Measurements from ENCODE around the gene RNU6-1. TPM values are rescaled to one million over a fixed set of nuclear protein-coding genes. Genes with fewer than 3 reads are reported as not detected.

RNU6-1 gene
- total RNA-seq, 6 experiments from 2014 or later, result not detected

GRCh38 chr15:67850994-67851571 is 11.2 kb upstream of the RNU6-1 start:
- ATAC-seq (peak in 3 of 4 donors; percentile 59 to 90 (median 66)), DNase-seq (peak in 1 of 3 donors; percentile 43)
- WGBS (ENCODE audit: insufficient coverage, low coverage, low lambda C conversion rate, missing lambda C conversion rate), result 62% methylated on average over 3 of the region's 4 CpGs
- Histone ChIP-seq H3K4me3 (no peak overlapping the region), H3K27me3 (no peaks in the 10 kb centered on the region), H3K27ac (no peak overlapping the region), H3K4me1 (no peaks in the 10 kb centered on the region), H3K36me3 (no peaks in the 10 kb centered on the region), H3K9me3 (no peaks in the 10 kb centered on the region)
- intact Hi-C loops (cut with DNase I), result loop anchor here in 1 of 2 donors (10.0 kb wide), 1 partner anchor 304 kb away; no protein-coding TSS in a partner anchor
- TF ChIP-seq CTCF (IDR thresholded peaks at IDR 0.05) (no peak), POLR2A (IDR thresholded peaks at IDR 0.05) (no peak)

GRCh38 chr15:67850336-67850735 is 10.5 kb upstream of the RNU6-1 start:
- Histone ChIP-seq H3K27ac (no peak overlapping the region), H3K4me1 (no peaks in the 10 kb centered on the region), H3K27me3 (no peaks in the 10 kb centered on the region), H3K4me3 (no peak overlapping the region), H3K36me3 (no peaks in the 10 kb centered on the region), H3K9me3 (no peaks in the 10 kb centered on the region)
- 62% methylated on average over 7 of the region's 7 CpGs for WGBS (ENCODE audit: insufficient coverage, low coverage, low lambda C conversion rate, missing lambda C conversion rate)
- ATAC-seq (no peak), DNase-seq (peak in 1 of 3 donors; percentile 4)
- intact Hi-C loops (cut with DNase I), result loop anchor here in 1 of 2 donors (10.0 kb wide), 1 partner anchor 304 kb away; no protein-coding TSS in a partner anchor
- TF ChIP-seq CTCF (IDR thresholded peaks at IDR 0.05), result no peak
- no peak for TF ChIP-seq POLR2A (IDR thresholded peaks at IDR 0.05)

- no peak overlapping the region for H3K4me3 ChIP-seq
- no peak overlapping the region for H3K27ac ChIP-seq
- DNase-seq, result no peak
- H3K4me1 ChIP-seq, result no peaks in the 10 kb centered on the region
- H3K9me3 ChIP-seq, result no peaks in the 10 kb centered on the region
- WGBS (ENCODE audit: insufficient coverage, low coverage, low lambda C conversion rate, missing lambda C conversion rate), result 100% methylated on average over 1 of the region's 1 CpG
- no peak for TF ChIP-seq POLR2A (IDR thresholded peaks at IDR 0.05)
- TF ChIP-seq CTCF (IDR thresholded peaks at IDR 0.05), result no peak
- no peaks in the 10 kb centered on the region for H3K27me3 ChIP-seq
- intact Hi-C loops (cut with DNase I), result no loop called here
- no peaks in the 10 kb centered on the region for H3K36me3 ChIP-seq
- ATAC-seq, result no peak
Observed at GRCh38 chr15:67849538-67849937, 9.7 kb upstream of the RNU6-1 start.

GRCh38 chr15:67845974-67846373 is 6.1 kb upstream of the RNU6-1 start:
- TF ChIP-seq CTCF (IDR thresholded peaks at IDR 0.05) (no peak), POLR2A (IDR thresholded peaks at IDR 0.05) (no peak)
- no peaks in the 10 kb centered on the region for H3K36me3 ChIP-seq
- WGBS (ENCODE audit: insufficient coverage, low coverage, low lambda C conversion rate, missing lambda C conversion rate), result 82% methylated on average over 4 of the region's 5 CpGs
- H3K27me3 ChIP-seq, result no peaks in the 10 kb centered on the region
- no peaks in the 10 kb centered on the region for H3K9me3 ChIP-seq
- H3K27ac ChIP-seq, result no peak overlapping the region
- DNase-seq (no peak), ATAC-seq (no peak)
- no peak overlapping the region for H3K4me3 ChIP-seq
- no peaks in the 10 kb centered on the region for H3K4me1 ChIP-seq
- intact Hi-C loops (cut with DNase I), result no loop called here

Data from right lobe of liver (tissue), 6 donors.